ENCODE measurements around the gene CYB561D1.

Gene CYB561D1

DNA sequence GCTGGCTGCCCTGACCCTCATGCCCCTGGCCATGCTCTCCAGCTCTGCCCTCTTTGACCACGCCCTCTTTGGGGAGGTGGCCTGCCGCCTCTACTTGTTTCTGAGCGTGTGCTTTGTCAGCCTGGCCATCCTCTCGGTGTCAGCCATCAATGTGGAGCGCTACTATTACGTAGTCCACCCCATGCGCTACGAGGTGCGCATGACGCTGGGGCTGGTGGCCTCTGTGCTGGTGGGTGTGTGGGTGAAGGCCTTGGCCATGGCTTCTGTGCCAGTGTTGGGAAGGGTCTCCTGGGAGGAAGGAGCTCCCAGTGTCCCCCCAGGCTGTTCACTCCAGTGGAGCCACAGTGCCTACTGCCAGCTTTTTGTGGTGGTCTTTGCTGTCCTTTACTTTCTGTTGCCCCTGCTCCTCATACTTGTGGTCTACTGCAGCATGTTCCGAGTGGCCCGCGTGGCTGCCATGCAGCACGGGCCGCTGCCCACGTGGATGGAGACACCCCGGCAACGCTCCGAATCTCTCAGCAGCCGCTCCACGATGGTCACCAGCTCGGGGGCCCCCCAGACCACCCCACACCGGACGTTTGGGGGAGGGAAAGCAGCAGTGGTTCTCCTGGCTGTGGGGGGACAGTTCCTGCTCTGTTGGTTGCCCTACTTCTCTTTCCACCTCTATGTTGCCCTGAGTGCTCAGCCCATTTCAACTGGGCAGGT is 49.5 kb downstream of the CYB561D1 start (continued):
- TF ChIP-seq, protein P1, sequence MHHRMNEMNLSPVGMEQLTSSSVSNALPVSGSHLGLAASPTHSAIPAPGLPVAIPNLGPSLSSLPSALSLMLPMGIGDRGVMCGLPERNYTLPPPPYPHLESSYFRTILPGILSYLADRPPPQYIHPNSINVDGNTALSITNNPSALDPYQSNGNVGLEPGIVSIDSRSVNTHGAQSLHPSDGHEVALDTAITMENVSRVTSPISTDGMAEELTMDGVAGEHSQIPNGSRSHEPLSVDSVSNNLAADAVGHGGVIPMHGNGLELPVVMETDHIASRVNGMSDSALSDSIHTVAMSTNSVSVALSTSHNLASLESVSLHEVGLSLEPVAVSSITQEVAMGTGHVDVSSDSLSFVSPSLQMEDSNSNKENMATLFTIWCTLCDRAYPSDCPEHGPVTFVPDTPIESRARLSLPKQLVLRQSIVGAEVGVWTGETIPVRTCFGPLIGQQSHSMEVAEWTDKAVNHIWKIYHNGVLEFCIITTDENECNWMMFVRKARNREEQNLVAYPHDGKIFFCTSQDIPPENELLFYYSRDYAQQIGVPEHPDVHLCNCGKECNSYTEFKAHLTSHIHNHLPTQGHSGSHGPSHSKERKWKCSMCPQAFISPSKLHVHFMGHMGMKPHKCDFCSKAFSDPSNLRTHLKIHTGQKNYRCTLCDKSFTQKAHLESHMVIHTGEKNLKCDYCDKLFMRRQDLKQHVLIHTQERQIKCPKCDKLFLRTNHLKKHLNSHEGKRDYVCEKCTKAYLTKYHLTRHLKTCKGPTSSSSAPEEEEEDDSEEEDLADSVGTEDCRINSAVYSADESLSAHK (tag by site-specific recombination; IDR thresholded peaks at IDR 0.05): no peak
- TF ChIP-seq ZNF529 (tag by site-specific recombination; IDR thresholded peaks at IDR 0.05; ENCODE audit: insufficient replicate concordance) (no peak), REPIN1 (tag by site-specific recombination; IDR thresholded peaks at IDR 0.05; ENCODE audit: low read depth) (no peak), KLF10 (tag by site-specific recombination; IDR thresholded peaks at IDR 0.05) (no peak), ZNF366 (tag by site-specific recombination; conservative IDR thresholded peaks at IDR 0.05) (no peak), IKZF3 (tag by site-specific recombination; IDR thresholded peaks at IDR 0.05) (no peak)

GRCh38 chr1:109543988-109544735 is 50.3 kb downstream of the CYB561D1 start:
- POLR2A ChIA-PET: interaction anchor here (1.6 kb wide), 1 partner anchor 12 kb away, joined by 4 read pairs; no protein-coding TSS in a partner anchor
- H3K9me3 ChIP-seq (ENCODE audit: control insufficient read depth, insufficient read depth, low read depth, low read length): no peaks in the 10 kb centered on the region

More at GRCh38 chr1:109543988-109544735, 50.3 kb downstream of the CYB561D1 start:
- no peak overlapping the region for H3K4me3 ChIP-seq (ENCODE audit: low read depth, low read length)
- H3K27ac ChIP-seq (ENCODE audit: extremely low read depth, low read depth, low read length): no peak overlapping the region
- CTCF ChIA-PET: interaction anchor here (0.9 to 6.1 kb wide), 11 partner anchors 9 to 441 kb away, joined by 3 to 158 read pairs (median 24); partner anchors contain the start of genes AHCYL1, AMPD2 and GNAT2
- H3K4me1 ChIP-seq (ENCODE audit: control insufficient read depth, insufficient read depth, low read length): peaks cover 4% of the 10 kb centered on the region; the same call in 1 of the 2 replicates
- TF ChIP-seq ZNF48 (tag by site-specific recombination; IDR thresholded peaks at IDR 0.05) (no peak), HOXD13 (CRISPR knock-in tag; IDR thresholded peaks at IDR 0.05; ENCODE audit: borderline replicate concordance) (no peak), ZNF416 (tag by site-specific recombination; IDR thresholded peaks at IDR 0.05) (no peak), ZSCAN30 (tag by site-specific recombination; IDR thresholded peaks at IDR 0.05) (no peak), ZFP41 (tag by site-specific recombination; IDR thresholded peaks at IDR 0.05; ENCODE audit: borderline replicate concordance) (no peak), REST (tag by site-specific recombination; IDR thresholded peaks at IDR 0.05) (no peak)
- no peaks in the 10 kb centered on the region for H3K36me3 ChIP-seq (ENCODE audit: control insufficient read depth in 2 of 2, insufficient read depth in 1 of 2, low read length in 2 of 2)

Measured in HEK293 (cell line).